Stomach (tissue), 9 donors: ENCODE results near the gene CRADD. TPM values are rescaled to one million over a fixed set of nuclear protein-coding genes. Genes with fewer than 3 reads are reported as not detected.

Experiments used
- DNase-seq, 2 donors: peaks; one replicate each; pipeline versions ENCODE4 v3.0.0 to v3.0.0-alpha.2; 2013 to 2019
- H3K27ac ChIP-seq, 5 donors: fragments of 200-600 bp in 4 of 5; sonication (generic) in 4 of 5; one replicate each; pipeline ENCODE4 v1.5.1; 2013 to 2019; ENCODE audit warnings: mild to moderate bottlenecking in 1 of 5, moderate library complexity in 1 of 5
- H3K27me3 ChIP-seq, 3 donors: fragments of 200-600 bp; sonication (generic); one replicate each; pipeline ENCODE4 v1.5.1; 2017 to 2019; ENCODE audit warnings: mixed run types in 1 of 3
- H3K36me3 ChIP-seq, 4 donors: fragments of 200-600 bp; sonication (generic); 1 replicate in 3 of 4; 2 replicates in 1 of 4; pipeline ENCODE4 v1.5.1; 2016 to 2019
- H3K4me1 ChIP-seq, 4 donors: fragments of 200-600 bp; sonication (generic); one replicate each; pipeline ENCODE4 v1.5.1; 2016 to 2019
- H3K4me3 ChIP-seq, 4 donors: fragments of 200-600 bp; sonication (generic) in 3 of 4; one replicate each; pipeline ENCODE4 v1.5.1; 2016 to 2019; ENCODE audit warnings: mild to moderate bottlenecking in 1 of 4
- H3K9me3 ChIP-seq, 4 donors: fragments of 200-600 bp; sonication (generic); one replicate each; pipeline ENCODE4 v1.5.1; 2016 to 2019
- CTCF ChIP-seq, 7 experiments: fragments of 450-650 bp in 4 of 7; fragments of 200-600 bp in 3 of 7; sonication (generic) in 3 of 7; IDR thresholded peaks; one replicate each; pipeline ENCODE4 v1.5.1; 2016 to 2019; ENCODE audit warnings: antibody characterized with exemption in 7 of 7, control low read depth in 2 of 7, mild to moderate bottlenecking in 1 of 7
- EP300 ChIP-seq: sonication (generic); formaldehyde crosslinking; IDR thresholded peaks from one replicate; pipeline ENCODE4 v1.6.1; 2017; ENCODE audit warnings: antibody characterized with exemption
- POLR2A ChIP-seq, 4 donors: fragments of 450-650 bp; IDR thresholded peaks; one replicate each; pipeline ENCODE4 v1.6.1; 2016; ENCODE audit warnings: antibody characterized with exemption in 4 of 4, control low read depth in 2 of 4, mild to moderate bottlenecking in 1 of 4, moderate library complexity in 1 of 4
- POLR2AphosphoS5 ChIP-seq, 3 donors: sonication (generic); formaldehyde crosslinking; IDR thresholded peaks; one replicate each; pipeline ENCODE4 v1.6.1; 2016; ENCODE audit warnings: antibody characterized with exemption in 3 of 3
- WGBS, 5 donors: extraction: QIAGEN DNeasy Blood & Tissue Kit in 3 of 5; methylation state at CpG; one replicate each; pipeline versions ENCODE4 v1.1.5 to v1.1.7; 2013 to 2018; 5-methylcytosine and 5-hydroxymethylcytosine counted together
- intact Hi-C: fragments of 100-400 bp; cut with DNase I; formaldehyde crosslinking; loops from one replicate; pipeline ENCODE4 v1.15.1; 2023; ENCODE audit warnings: low total_unique reads
- polyA plus RNA-seq, 3 donors: library from polyadenylated mRNA; stranded (reverse); fragments of 200-250 nt; gene quantifications; one replicate each; pipeline ENCODE4 v1.2.3, GENCODE V29; 2013
- small RNA-seq, 4 donors: library from RNA; depleted of rRNA; stranded (forward); fragments of <200 nt; gene quantifications; one replicate each; pipeline ENCODE3, GENCODE V24; 2016
- total RNA-seq, 5 donors: library from RNA; depleted of rRNA; stranded (reverse); fragments of >200 nt; gene quantifications; one replicate each; pipeline versions ENCODE4 v1.1.0 to v1.2.3, GENCODE V29; 2014 to 2016
- donor health status: healthy with polysubstance abuse.
- donor health status: Bipolar disorder and iron deficiency.
- donor health status: healthy.

Gene CRADD
- total and polyA plus RNA-seq, 8 donors, result 2.3 to 30.9 (median 17.1) TPM

- Histone ChIP-seq H3K4me1 (no peaks in the 10 kb centered on the region), H3K36me3 (no peaks in the 10 kb centered on the region), H3K4me3 (no peak overlapping the region), H3K27ac (no peak overlapping the region), H3K9me3 (no peaks in the 10 kb centered on the region), H3K27me3 (no peaks in the 10 kb centered on the region)
- DNase-seq, result no peak
- 67 to 77% (median 74%) methylated on average over 2 of the region's 2 CpGs for WGBS, 5 donors
- no peak for TF ChIP-seq EP300
- no peak for TF ChIP-seq POLR2AphosphoS5 (IDR thresholded peaks at IDR 0.05)
- intact Hi-C loops, result no loop called here
These were observed 266.6 kb downstream of the CRADD start for GRCh38 chr12:93943780-93944179.

- Histone ChIP-seq H3K9me3 (no peaks in the 10 kb centered on the region), H3K27ac (no peak overlapping the region), H3K27me3 (no peaks in the 10 kb centered on the region), H3K36me3 (no peaks in the 10 kb centered on the region), H3K4me1 (no peaks in the 10 kb centered on the region), H3K4me3 (no peak overlapping the region)
- TF ChIP-seq POLR2AphosphoS5 (IDR thresholded peaks at IDR 0.05), result no peak
- no peak for TF ChIP-seq POLR2A (IDR thresholded peaks at IDR 0.05)
- TF ChIP-seq EP300, result no peak
- TF ChIP-seq CTCF (IDR thresholded peaks at IDR 0.05), result no peak
- intact Hi-C loops, result no loop called here
- WGBS, 5 donors, result 75 to 95% (median 84%) methylated on average over 8 of the region's 8 CpGs
- DNase-seq, result no peak
These were observed 267.0 kb downstream of the CRADD start for GRCh38 chr12:93944201-93944600.

Small RNAs within 50 kb of the gene (small RNA-seq; reads per million reads assigned to genes)
- 0 reads per million in 4 donors for gene RN7SL630P

Other genes with a start within 250 kb of the CRADD start
- gene UBE2N, start 235.4 kb upstream of the CRADD start, total RNA-seq, result 10 to 100 TPM in 4 of 5 donors, 1 to 10 TPM in 1; 6.1 to 47.4 (median 17.9) TPM
- 10 to 100 TPM; 38.8 to 65.7 (median 63.7) TPM for gene UBE2N, start 235.4 kb upstream of the CRADD start, polyA plus RNA-seq
- gene MRPL42, start 209.9 kb upstream of the CRADD start, total RNA-seq, result 10 to 100 TPM in 3 of 5 donors, 1 to 10 TPM in 2; 3.5 to 90.1 (median 13.5) TPM
- gene MRPL42, start 209.9 kb upstream of the CRADD start, polyA plus RNA-seq, result 10 to 100 TPM; 27.8 to 44.8 (median 34.5) TPM
- 100 to 1,000 TPM in 1 of 5 donors, 10 to 100 TPM in 4; 42.0 to 111 (median 71.3) TPM for gene SOCS2, start 104.7 kb upstream of the CRADD start, total RNA-seq
- 10 to 100 TPM; 13.5 to 55.8 (median 25.5) TPM for gene SOCS2, start 104.7 kb upstream of the CRADD start, polyA plus RNA-seq